Stimulated activated CD4-positive, alpha-beta T cell treated with anti-CD3 and anti-CD28 coated beads, Interleukin-4, amount 100 ng/mL, for 24 hours (primary cell): ENCODE results near the gene CIITA.
"Not testable (repeated sequence)": the region's sequence is repeated elsewhere in the genome, so short reads cannot be mapped to it uniquely, and the experiment has no call there.

Experiments used
- DNase-seq: peaks from one replicate; pipeline ENCODE4 v3.0.0-alpha.2; 2020

The CIITA gene

DNA sequence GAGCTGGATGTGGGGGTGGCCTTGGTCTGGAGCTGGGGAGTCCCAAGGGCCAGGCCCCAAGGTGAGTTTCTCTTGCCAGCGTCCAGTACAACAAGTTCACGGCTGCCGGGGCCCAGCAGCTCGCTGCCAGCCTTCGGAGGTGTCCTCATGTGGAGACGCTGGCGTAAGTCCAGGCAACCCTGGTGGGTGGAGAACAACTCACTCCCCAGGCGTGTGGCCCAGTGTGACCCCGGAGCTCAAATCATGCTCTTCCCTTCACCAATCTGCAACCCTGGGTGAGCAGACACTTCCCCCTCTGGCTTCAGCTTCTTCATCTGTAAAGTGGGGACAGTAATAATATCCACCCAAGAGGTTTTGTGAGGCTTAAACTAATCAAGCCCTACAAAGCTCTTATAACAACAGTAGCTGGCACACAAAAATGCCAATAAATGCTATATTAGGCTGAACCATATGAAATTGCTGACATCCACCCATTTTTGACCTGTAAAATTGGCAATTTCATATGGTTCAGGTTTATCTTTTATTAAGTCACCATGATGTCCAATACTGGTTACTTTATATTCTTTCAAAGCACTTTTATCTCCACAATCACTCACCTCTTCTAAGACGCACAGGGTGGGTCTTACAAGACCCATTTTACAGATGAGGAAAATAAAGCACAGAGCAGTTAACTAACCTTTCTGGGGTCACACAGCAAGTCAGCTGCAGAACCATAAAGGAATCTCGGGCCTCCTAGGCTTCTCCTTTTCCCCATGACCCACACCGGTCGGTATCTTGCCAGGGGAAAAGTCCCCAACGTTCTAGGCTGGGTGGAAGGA is 45.5 kb downstream of the CIITA start:
- DNase-seq: no peak

DNA sequence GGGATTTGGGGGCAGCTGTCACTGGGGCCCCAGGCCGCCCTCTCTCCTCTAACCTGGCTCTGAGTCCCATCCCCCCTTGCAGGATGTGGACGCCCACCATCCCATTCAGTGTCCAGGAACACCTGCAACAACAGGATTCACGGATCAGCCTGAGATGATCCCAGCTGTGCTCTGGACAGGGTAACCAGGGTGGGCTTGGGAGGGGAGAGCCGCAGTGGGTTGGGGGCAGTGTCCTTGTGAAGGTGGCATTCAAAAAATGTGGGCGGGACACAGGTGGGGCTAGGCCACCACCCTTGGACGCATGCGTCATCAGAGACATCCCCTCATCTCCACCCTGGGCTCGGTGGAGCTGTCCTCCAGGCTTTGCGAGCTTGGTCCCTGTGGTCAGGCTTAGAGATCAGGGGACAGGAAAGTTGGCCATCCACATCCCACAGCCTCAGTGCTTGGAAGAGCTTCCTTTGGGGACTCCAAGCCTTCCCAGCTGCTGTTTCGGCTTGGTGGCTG is 46.2 kb downstream of the CIITA start:
- DNase-seq: no peak

DNA sequence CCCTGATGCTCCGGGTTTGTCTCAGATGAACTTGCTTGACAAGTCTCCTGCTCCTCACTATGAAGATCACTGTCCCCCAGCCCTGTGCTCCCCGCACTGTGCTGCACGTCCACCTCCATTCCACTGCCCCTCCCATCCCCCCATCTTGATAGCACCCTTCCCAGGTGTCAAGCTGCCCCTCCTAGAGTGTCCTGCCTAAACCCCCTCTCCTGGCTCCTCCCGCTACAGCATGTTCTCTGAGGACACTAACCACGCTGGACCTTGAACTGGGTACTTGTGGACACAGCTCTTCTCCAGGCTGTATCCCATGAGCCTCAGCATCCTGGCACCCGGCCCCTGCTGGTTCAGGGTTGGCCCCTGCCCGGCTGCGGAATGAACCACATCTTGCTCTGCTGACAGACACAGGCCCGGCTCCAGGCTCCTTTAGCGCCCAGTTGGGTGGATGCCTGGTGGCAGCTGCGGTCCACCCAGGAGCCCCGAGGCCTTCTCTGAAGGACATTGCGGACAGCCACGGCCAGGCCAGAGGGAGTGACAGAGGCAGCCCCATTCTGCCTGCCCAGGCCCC is 46.7 kb downstream of the CIITA start:
- no peak for DNase-seq

DNA sequence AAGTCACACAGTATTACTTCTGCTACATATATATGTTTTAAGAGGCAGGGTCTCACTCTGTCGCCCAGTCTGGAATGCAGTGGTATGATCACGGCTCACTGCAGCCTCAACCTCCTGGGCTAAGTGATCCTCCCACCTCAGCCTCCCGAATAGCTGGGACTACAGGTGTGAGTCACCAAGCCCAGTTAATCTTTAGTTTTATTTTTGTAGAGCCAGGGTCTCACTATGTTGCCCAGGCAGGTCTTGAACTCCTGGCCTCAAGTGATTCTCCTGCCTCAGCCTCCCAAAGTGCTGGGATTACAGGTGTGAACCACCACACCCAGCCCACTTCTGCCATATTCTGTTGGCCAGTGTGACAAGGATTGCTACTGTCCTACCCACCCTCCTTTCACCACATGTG is 48.3 kb downstream of the CIITA start:
- not testable (repeated sequence) for DNase-seq

DNA sequence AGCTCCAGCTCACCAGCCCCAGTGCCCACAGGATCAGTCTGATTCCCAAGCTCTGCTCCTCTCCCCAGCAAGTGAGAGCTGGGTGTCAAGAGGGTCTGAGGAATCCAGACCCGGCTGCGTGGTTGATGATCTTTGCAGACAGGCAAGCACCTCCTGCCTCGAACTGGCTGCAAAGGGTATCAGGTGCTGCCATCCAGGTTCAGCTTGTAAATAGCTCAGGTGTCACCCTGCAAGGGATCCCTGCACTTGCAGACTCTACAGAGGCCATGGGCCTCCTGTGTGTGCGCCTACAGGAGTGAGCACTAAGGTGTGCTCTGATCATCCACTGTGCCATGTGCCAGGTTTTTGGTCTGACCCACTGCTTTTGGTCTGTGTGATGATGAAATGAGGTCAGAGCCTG is 49.1 kb downstream of the CIITA start:
- no peak for DNase-seq

DNA sequence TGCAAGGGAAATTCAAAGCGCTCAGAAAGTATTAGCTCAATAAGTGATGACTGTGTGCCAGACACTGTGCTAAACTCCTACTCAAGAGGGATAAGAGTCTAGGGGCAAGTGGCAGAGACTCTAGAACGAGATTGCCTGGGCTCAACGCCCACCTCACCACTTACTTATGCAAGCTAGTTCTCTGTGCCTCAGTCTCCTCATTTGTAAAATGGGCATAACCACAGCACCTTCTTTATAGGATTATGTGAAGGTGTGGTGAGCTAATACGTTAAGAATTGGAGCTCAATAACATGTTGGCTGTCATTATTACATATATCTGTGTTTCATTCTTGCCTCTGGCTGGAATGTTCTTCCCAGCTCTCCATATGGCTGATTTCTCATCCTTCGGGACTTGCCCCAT is 49.9 kb downstream of the CIITA start:
- no peak for DNase-seq

DNA sequence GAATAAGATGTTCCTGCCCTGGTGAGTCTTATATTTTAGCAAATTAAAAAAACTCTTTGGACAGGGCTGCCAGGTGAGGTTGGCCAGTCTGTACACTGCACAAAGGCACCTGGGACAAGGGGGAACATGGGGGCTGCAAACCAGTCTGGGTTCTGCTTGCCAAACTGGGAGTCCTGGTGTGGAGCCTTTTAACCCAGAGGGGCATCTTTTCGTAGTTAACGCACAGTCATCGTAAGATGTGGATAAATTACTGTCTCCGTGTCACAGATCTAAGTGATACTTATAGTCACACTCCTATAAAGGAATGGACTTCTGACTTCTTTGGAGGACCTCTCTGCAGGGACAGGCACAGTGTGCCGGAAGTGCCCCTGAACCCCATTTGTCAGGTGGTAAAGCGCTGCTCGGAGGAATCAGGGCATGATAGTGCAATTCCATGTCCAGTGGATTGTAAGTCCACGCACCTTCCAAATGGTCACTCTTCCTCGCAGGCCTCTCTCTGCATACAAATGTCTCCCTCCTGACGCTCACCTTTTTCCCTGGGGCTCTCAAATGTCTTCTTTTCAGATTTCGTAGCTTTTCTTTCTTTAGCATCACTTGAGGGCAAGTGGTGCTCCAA is 50.6 kb downstream of the CIITA start:
- DNase-seq: no peak

DNA sequence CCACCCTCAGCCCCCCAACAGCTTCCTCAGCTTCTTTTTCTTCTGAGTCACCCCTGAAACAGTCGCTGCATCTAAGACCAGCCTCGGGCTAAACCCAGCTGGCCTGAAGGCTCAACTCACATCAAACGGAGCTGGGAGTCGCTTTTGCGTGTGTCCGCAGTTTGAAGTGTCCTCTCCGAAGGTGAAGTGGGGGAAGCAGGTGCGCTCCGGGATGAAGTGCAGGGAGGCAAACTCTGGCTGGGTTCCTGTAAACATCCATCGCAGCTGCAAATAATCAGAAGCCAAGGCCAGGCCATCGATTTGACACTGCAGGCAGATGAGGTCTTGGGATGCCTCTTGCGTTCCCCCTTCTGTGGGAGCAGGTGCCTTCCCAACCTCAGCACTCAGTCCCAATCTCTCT is 52.1 kb downstream of the CIITA start:
- DNase-seq: not testable (repeated sequence)

DNA sequence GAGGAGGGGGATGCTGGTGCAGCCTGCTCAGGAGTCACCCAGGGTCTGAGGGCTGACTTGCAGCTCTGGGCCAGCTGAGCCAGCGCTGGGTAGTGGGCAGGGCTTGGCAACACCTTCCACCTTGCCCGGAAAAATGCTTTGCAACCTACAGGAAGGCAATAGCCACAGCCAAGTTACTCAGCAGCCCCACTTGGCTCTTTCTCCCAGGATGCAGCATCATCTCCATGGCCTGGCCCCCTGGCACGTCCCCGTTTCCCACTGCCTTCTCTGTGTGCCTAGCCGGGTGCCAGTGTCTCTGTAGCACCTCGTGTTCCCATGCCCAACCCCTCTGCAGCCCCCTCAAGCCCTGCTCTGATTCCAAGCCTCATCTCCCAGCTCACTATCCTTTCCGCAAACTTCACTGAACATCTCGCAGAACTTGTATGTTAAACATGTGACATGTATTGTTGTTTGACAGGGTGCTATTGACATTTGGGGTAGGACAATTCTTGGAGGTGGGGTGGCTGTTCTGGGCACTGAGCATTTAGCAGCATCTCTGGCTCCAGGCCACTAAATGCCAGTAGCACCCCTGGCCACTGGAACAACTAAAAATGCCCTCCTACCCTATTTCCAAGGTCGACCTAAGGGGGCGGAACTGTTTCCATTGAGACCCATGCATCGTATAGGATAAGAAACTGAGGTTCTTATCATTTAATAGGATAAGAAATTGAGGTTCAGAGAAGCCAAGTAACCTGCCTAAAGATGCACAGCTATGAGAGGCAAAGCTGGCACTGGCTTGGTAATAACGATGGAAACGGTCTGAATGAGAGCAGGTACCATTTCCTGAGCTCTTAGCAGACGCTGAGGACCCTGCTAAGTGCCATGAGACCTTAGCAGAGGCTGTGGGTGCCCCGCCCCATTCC is 53.1 kb downstream of the CIITA start:
- DNase-seq: no peak

DNA sequence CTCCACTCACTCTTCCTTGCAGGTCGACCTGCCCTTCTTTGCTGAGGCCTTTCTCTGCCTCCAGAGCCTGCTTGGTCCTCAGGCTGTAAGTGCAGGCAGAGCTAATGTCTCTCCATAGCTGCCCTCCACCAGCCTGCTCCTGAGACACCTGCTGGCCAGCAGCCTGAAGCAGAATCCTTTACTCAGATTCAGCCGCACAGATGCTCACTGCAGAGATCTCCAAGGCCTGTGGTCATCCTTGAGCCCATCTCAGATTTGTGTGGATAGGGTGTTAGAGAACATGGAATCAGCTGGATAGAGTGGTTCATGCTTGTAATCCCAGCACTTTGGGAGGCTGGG is 53.7 kb downstream of the CIITA start:
- DNase-seq: no peak

DNA sequence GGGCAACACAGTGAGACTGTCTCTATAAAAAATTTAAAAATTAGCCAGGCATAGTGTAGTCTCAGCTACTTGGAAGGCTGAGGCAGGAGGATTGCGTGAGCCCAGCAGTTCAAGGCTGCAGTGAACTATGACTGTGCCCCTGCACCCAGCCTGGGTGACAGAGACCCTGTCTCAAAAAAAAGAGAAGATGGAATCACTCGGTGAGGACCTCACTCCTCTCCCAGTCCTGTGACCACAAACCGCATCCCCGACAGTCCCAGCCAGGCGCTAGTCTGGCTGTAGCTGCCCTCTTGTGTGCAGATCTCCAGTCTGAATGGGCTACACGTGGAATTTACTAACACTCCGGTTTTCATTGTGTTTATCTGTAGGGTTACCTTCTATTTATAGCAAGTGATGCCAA is 54.1 kb downstream of the CIITA start:
- DNase-seq: no peak

DNA sequence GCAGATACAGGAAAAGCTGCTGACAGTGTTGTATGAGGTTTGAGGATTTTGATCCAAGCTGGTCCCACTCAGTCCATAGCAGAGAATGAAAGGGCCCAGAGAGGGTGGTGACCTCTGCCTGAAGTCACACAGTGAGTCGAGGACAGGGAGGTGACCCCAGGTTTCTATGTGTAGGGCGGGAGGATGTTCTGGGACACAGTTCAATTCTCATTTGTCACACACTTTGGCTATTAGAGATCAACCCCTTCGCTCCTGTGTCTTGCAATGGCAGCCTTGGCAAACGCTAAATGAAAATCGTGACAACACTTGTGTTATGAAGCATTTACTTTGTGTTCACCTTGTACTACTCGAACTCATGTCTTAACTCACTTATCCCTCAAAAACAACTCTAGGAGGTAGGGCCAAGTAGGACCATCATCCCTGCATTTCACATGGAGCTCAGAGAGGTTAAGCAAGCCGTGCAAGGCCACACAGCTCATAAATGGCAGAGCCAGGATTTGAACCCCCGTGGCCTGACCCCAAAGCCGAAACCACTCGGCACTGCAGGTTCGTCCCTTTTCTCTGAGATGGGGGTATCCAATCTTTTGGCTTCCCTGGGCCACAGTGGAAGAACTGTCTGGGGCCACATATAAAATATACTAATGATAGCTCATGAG is 55.1 kb downstream of the CIITA start:
- DNase-seq: no peak

DNA sequence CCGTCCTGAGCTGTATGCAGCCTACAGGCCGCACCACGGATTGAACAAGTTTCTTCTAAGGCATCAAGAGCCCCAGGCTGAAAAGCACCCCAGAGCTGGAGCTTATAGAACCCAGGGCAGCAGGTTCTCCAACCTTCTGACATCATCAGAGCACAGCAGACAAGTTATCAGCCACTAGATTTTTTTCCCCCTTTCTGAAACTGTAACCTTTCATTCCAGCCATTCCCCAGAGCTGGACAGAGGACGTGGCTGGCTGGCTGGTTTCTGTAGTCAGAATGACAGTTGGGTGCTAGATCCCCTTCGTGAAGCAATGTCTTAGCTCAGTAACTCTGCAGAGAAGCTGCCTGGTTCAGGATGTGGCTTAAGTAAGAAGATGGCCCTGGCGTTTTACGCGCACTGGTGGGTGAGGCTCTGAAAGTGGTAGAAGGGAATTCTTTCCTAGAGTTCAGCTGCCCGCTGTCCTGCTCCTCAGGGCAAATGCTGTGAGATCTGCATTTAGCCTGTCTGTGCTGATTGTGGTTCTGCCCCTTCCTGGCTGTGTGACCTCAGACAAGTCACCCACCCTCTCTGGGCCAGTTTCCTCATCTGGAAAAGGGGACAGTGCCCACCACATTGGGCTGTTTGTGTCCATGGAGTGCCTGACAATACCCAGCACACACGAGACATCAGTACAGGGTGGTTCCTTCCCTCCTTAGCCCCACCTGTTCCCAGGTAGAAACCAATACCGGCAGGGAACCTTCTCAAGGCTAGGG is 56.1 kb downstream of the CIITA start:
- DNase-seq: no peak

DNA sequence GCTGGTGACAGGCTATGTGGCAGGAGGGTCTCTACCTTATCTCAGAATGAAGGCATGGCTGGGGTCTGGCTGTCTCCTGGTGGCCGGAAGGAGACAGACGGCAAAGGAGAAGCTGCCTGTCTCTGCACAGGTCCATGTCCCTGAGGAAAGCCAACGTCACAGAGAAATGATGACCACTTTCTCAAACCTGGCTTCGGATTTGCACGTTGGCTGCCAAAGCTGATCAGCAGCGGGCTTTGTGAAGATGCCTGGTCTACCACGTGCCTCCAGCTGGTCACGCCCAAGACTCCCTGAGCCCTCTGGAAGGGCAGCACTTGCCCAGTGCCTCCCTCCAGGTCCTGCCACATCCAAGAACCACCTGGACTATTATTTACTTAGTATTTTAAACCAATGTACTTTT is 56.9 kb downstream of the CIITA start:
- DNase-seq: no peak

DNA sequence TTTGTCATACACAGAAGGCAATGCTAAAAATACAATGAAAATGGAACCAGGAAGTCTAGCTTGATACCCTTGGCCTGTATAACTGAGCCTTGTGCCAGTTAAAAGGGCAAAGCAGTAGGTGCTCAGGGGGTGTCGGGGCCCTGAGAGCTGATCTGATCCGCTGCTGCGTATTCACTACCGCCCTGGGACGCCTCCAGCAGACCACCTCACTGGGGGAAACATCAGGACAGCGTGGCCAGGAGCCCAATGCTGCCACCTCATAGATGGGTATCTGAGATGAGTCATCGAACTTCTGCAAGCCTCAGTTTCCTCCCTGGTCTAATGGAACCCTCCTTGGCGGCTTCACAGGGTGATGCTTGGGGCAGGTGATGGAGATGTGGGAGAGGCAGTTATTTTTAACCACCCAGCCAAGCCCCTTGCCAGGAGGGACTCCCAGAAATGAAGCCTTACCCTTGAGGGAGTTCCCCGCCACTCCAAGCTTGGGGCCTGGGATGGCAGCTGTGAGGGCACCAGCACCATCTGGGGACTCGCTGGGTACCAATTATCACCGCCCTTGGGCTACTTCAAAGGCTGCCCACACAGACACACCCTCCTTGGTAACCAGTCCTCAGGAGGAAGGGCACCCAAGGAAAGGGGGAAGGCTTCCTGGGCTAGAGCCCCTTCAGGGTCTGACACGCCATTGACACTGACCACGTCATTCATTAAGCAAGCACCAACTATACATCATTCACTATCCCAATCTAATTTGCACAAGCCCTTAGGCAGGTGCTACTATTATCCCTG is 57.5 kb downstream of the CIITA start:
- no peak for DNase-seq

DNA sequence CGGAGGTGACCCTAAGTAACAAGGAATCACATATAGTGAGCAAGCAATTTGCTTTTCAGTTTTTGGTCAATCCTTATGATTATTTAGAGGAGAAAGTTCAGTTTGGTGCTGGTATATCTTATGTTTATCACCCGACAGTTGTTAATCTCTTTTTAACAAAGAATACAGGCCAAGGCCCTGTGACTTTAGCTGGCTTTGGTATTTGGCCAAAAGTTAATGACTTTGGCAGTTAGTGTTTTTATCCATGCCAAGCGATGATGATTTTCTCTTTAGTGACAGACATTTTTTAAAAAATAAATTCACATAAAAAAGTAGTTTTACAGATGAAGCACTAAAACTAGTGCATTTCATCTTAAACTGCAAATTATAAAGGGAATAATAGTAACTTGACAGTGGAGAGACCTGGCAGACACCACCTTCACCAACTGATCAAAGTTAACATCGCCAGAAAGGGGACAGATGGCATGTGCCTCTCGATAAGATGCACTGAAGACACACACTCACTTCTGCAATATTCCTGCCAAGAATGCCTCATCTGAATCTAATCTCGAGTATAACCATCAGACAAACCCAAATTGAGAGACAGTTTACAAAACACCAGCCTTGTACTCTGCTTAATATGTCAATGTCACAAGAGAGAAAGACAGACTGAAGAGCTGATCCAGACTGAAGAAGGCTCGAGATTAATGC is 58.4 kb downstream of the CIITA start:
- no peak for DNase-seq

DNA sequence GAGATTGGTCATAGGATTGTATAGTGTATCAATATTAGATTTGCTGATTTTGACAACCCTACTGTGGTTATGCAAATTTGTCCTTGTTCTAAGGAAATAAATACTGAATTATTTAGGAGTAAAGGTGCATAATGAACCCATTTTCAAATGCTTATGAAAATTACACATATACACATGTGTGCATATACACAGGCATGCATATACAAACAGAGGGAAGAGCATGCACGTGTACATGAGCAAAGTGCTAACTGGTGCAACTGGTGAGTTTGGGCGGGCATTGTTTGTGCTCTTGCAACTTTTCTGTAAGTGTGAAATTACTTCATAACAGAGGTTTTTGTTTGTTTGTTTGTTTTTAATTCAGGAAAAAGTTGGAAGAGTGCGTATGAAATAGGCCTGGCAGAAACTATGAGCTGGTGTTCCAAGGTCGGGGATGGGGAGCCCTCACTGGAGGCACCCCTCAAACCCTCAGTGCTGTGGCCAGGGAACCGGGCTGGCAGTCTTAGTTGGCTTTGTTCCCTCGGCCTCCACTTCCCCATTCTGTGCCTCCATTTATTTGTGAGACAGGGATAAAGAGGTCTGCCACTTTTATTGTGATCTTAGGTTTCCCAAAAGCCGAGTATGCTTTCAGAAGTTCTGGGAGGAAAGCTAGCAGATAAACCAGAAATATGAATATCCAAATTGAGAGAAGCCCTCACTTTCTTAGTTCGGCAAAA is 59.4 kb downstream of the CIITA start:
- DNase-seq: no peak

DNA sequence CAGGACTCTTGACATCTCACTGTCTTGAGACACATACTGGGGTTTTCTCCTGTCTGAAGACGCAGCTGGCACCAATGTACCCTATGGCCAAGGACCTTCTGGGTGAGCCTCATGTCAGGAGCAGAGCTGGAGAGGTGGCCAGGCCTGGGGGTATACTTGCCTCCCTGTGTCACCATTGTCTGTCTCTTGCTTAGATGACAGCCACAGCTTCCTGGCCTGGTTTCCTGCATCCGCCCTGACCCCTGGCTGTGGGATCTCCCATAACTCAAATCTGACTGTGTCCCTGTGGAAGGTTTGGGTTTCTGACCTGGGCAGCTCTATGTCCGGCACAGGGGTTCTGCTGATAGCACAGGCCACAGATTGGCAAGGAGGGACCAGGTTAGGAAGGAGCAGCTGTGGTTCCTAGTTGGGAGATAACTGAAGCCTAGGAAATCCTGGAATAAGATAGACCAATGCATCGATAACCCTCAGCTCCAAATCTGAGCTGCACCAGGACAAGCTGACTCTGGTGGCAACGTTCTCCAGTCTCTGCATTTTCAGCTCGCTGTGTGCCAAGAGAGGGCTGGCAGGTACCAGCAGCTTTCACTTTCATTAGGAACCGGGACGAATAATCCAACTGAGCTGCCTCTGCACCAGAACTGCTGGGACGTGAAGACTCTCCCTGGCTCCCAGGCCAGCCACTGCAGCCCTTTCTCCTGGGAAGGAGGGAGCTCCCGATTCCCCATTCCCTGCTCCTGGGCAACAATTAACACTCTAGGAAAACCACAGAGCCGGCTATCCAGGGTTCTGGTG is 60.3 kb downstream of the CIITA start:
- DNase-seq: no peak

DNA sequence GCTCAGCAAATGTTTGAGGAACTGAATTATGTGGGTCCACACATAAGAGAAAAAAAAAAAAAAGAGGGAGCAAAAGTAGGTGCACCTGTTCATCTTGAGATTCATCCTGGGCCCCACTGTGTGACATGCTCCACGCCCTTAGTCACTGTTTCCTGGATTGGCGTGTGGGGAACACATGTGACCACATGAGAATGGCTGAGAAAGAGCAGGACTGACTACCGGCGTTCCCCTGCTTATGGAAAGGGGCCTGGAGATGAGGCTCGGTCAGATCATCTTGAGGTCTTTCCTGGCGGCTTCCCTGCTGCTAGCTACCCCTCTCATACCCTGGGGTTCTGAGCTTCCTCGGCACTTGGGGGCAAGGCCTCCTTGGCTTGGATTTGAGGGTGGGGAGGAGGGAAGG is 61.3 kb downstream of the CIITA start:
- peak; percentile 43 for DNase-seq
